Right lobe of liver (tissue), 6 donors: Measurements from ENCODE around the gene JDP2. TPM values are rescaled to one million over a fixed set of nuclear protein-coding genes. Genes with fewer than 3 reads are reported as not detected.
"Not testable (repeated sequence)": the region's sequence is repeated elsewhere in the genome, so short reads cannot be mapped to it uniquely, and the experiment has no call there.

Experiments used
- ATAC-seq, 4 donors: fragments of 200-7000 bp; cut with Tn5 transposase; one replicate each; pipeline ENCODE4 v1.9.1; 2020; ENCODE audit warnings: mild to moderate bottlenecking in 4 of 4, moderate library complexity in 4 of 4
- DNase-seq, 3 donors: peaks; one replicate each; pipeline ENCODE4 v3.0.0-alpha.2; 2020
- H3K27ac ChIP-seq, 3 donors: fragments of 200-600 bp; one replicate each; pipeline ENCODE4 v1.8.0; 2022
- H3K27me3 ChIP-seq, 2 donors: fragments of 200-600 bp; one replicate each; pipeline ENCODE4 v1.8.0; 2022
- H3K36me3 ChIP-seq, 4 donors: fragments of 200-600 bp; sonication (generic) in 1 of 4; one replicate each; pipeline versions ENCODE4 v1.5.1 to v1.8.0; 2017 to 2022; ENCODE audit warnings: control low read depth in 1 of 4
- H3K4me1 ChIP-seq, 4 donors: fragments of 200-600 bp; sonication (generic) in 1 of 4; one replicate each; pipeline versions ENCODE4 v1.5.1 to v1.8.0; 2017 to 2022; ENCODE audit warnings: control low read depth in 1 of 4
- H3K4me3 ChIP-seq, 3 donors: fragments of 200-600 bp; one replicate each; pipeline ENCODE4 v1.8.0; 2022
- H3K9me3 ChIP-seq, 4 donors: fragments of 200-600 bp; sonication (generic) in 1 of 4; one replicate each; pipeline versions ENCODE4 v1.5.1 to v1.8.0; 2017 to 2022; ENCODE audit warnings: control low read depth in 1 of 4
- POLR2A ChIP-seq: fragments of 450-650 bp; IDR thresholded peaks from one replicate; pipeline ENCODE4 v1.6.1; 2017; ENCODE audit warnings: antibody characterized with exemption, mild to moderate bottlenecking
- WGBS: methylation state at CpG from one replicate; pipeline ENCODE4 v1.1.6; 2018; ENCODE audit warnings: low coverage, low lambda C conversion rate; ENCODE audit not compliant: insufficient coverage; ENCODE audit errors: missing lambda C conversion rate; 5-methylcytosine and 5-hydroxymethylcytosine counted together
- intact Hi-C, 2 donors: fragments of 100-400 bp; cut with DNase I; formaldehyde crosslinking; loops; one replicate each; pipeline versions ENCODE4 v1.11.2 to v1.14.1; 2022
- total RNA-seq, 6 experiments: library from RNA; depleted of rRNA in 2 of 6; stranded (reverse); fragments of >200 nt in 2 of 6; fragmentation: NEBNext Ultra II Directional in 3 of 6; extraction: Animal tissue kit (Norgen Biotek cat#: 25700) in 3 of 6; gene quantifications; one replicate each; pipeline versions ENCODE4 v1.1.0 to v1.2.4, GENCODE V29; 2016 to 2023
- TF ChIP-seq, protein P1 (sequence below), 4 donors: fragments of 200-600 bp in 3 of 4; fragments of 450-650 bp in 1 of 4; IDR thresholded peaks; one replicate each; pipeline versions ENCODE4 v1.5.1 to v1.8.0; 2016 to 2022; ENCODE audit warnings: antibody characterized with exemption in 4 of 4, mild to moderate bottlenecking in 2 of 4
- donor health status: DM: no; HTN: yes; CAD: no.
- donor health status: DM: no; HTN: no; CAD: no.
- donor health status: DM: no; HTN: no; CAD: no.
- donor health status: DM: no; HTN: yes; CAD: no.
- donor health status: DM: no; HTN: yes; CAD: no.

Gene JDP2
- total RNA-seq, 6 experiments from 2014 or later: 8.3 to 22.0 (median 11.8) TPM

DNA sequence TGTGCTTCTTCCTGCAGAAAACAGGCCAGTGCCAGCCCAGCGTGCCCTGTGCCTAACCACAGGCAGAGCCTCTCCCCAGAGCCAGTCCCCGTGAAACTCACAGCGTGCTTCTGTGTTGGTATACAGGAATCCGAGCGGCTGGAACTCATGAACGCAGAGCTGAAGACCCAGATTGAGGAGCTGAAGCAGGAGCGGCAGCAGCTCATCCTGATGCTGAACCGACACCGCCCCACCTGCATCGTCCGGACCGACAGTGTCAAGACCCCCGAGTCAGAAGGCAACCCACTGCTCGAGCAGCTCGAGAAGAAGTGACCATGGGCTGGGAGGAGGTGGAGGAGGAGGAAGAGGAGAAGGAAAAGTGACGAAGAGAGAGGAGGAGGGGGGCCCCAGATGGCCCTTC lies 41.3 kb downstream of the JDP2 start:
- TF ChIP-seq POLR2A: no peak
- TF ChIP-seq, protein P1, sequence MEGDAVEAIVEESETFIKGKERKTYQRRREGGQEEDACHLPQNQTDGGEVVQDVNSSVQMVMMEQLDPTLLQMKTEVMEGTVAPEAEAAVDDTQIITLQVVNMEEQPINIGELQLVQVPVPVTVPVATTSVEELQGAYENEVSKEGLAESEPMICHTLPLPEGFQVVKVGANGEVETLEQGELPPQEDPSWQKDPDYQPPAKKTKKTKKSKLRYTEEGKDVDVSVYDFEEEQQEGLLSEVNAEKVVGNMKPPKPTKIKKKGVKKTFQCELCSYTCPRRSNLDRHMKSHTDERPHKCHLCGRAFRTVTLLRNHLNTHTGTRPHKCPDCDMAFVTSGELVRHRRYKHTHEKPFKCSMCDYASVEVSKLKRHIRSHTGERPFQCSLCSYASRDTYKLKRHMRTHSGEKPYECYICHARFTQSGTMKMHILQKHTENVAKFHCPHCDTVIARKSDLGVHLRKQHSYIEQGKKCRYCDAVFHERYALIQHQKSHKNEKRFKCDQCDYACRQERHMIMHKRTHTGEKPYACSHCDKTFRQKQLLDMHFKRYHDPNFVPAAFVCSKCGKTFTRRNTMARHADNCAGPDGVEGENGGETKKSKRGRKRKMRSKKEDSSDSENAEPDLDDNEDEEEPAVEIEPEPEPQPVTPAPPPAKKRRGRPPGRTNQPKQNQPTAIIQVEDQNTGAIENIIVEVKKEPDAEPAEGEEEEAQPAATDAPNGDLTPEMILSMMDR (IDR thresholded peaks at IDR 0.05): no peak
- no peak overlapping the region for H3K27ac ChIP-seq
- DNase-seq: peak in 1 of 3 donors; percentile 45
- no peaks in the 10 kb centered on the region for H3K27me3 ChIP-seq
- peaks cover 0 to 18% (median 0%) of the 10 kb centered on the region in 4 donors for H3K36me3 ChIP-seq
- WGBS: 84% methylated on average over 8 of the region's 16 CpGs
- H3K9me3 ChIP-seq: no peaks in the 10 kb centered on the region
- ATAC-seq: no peak
- H3K4me3 ChIP-seq: no peak overlapping the region
- intact Hi-C loops: no loop called here
- peaks cover 0 to 15% (median 5%) of the 10 kb centered on the region in 4 donors for H3K4me1 ChIP-seq

- 69% methylated on average over 4 of the region's 25 CpGs for WGBS
- TF ChIP-seq POLR2A: no peak
- TF ChIP-seq, protein P1 (IDR thresholded peaks at IDR 0.05): no peak
- Histone ChIP-seq H3K27me3 (no peaks in the 10 kb centered on the region), H3K4me1 (peaks cover 0 to 15% (median 5%) of the 10 kb centered on the region in 4 donors), H3K27ac (peak overlapping the region in 2 of 3 donors; percentile 21 to 30), H3K36me3 (peaks cover 0 to 18% (median 0%) of the 10 kb centered on the region in 4 donors), H3K4me3 (peak overlapping the region in 2 of 3 donors; percentile 14 to 47), H3K9me3 (no peaks in the 10 kb centered on the region)
- peak; percentile 82 to 90 (median 89) for DNase-seq
- intact Hi-C loops: no loop called here
- ATAC-seq: peak; percentile 94 to 97 (median 96)
Measured at GRCh38 chr14:75469606-75470237, 41.9 kb downstream of the JDP2 start.

DNA sequence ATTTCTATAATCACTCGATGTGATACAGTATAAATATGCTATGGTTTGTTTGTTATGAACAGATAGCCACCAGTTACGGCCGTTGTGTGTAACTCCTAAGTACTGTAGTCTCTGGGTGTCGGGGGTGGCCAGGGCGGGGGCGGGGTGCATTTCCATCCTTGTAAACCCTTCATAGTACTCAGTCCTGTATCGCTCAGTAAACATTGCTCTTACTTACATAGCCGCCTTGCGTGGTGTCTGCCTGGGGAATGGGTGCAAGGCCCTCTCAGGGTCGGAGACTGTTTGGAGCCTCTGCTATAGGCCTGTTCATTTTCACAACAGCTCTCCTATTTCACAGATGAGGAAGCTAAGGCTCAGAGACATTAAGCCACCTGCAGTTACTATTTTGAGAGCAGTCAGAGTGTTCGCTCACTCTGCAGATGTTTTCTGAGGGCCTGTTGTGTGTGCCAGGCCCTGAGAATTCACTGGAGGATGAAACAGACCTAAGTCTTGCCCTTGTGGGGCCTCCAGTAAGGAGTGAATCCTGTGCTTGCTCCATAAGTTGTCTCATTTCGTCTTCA lies 42.5 kb downstream of the JDP2 start:
- Histone ChIP-seq H3K27ac (no peak overlapping the region), H3K4me1 (peaks cover 0 to 15% (median 5%) of the 10 kb centered on the region in 4 donors), H3K9me3 (no peaks in the 10 kb centered on the region), H3K4me3 (no peak overlapping the region), H3K36me3 (peaks cover 0 to 18% (median 0%) of the 10 kb centered on the region in 4 donors), H3K27me3 (no peaks in the 10 kb centered on the region)
- DNase-seq: peak in 1 of 3 donors; percentile 39
- peak; percentile 16 to 53 (median 31) for ATAC-seq
- intact Hi-C loops: no loop called here
- TF ChIP-seq POLR2A: no peak
- TF ChIP-seq, protein P1 (IDR thresholded peaks at IDR 0.05): no peak
- WGBS: 50% methylated on average over 9 of the region's 12 CpGs

DNA sequence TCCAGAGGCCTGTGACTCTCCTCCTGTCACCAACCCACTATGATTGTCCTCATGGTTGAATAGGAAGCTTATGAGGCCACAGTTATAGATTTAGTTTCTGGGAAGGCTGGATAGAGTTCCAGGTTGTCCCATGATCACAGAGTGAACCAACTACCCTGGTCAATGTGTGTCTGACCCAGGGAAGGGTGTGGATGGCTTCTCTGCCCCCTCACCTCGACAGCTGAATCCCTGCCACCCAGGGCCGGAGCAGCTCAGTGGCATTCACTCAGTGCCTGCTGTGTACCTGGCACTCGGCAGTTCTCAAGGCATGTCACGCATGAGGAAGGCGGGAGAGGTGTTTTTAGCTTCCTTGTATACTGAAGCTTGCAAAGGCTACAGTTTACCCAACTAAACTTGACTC lies 43.2 kb downstream of the JDP2 start:
- intact Hi-C loops: no loop called here
- no CpG with 5 or more reads among the region's 5 CpGs for WGBS
- H3K4me3 ChIP-seq: no peak overlapping the region
- no peaks in the 10 kb centered on the region for H3K27me3 ChIP-seq
- H3K9me3 ChIP-seq: no peaks in the 10 kb centered on the region
- H3K4me1 ChIP-seq: peaks cover 0 to 15% (median 5%) of the 10 kb centered on the region in 4 donors
- peaks cover 0 to 18% (median 0%) of the 10 kb centered on the region in 4 donors for H3K36me3 ChIP-seq
- ATAC-seq (peak in 1 of 4 donors; percentile 7), DNase-seq (peak in 1 of 3 donors; percentile 38)
- TF ChIP-seq, protein P1 (IDR thresholded peaks at IDR 0.05): no peak
- no peak for TF ChIP-seq POLR2A
- H3K27ac ChIP-seq: no peak overlapping the region

- H3K27ac ChIP-seq, H3K4me3 ChIP-seq, ATAC-seq, H3K9me3 ChIP-seq, H3K27me3 ChIP-seq, intact Hi-C loops, DNase-seq: not testable (repeated sequence)
- peaks cover 0 to 13% (median 5%) of the 10 kb centered on the region in 4 donors for H3K4me1 ChIP-seq
- 84% methylated on average over 5 of the region's 6 CpGs for WGBS
- peaks cover 0 to 18% (median 0%) of the 10 kb centered on the region in 4 donors for H3K36me3 ChIP-seq
Measured at GRCh38 chr14:75474127-75474526, 46.3 kb downstream of the JDP2 start.
